Endothelial cell of umbilical vein (primary cell): ENCODE measurements around the gene AADAT. TPM values are rescaled to one million over a fixed set of nuclear protein-coding genes. Genes with fewer than 3 reads are reported as not detected.

ENCODE experiments used
- BruUV-seq: library from RNA; stranded (reverse); fragments of 400-500 nt; replicated peaks from 2 replicates; lab custom pipeline; 2021; lab: Mats Ljungman, UMichigan
- CTCF ChIA-PET: fragments of 300-600, 350-600 bp; sonication (Branson Sonifier 250); formaldehyde crosslinking; loops from one replicate; lab custom pipeline; 2021; ENCODE audit warnings: antibody characterized with exemption, inconsistent platforms; lab: Charles Lee
- POLR2A ChIA-PET: fragments of 300-600, 350-600 bp; sonication (Branson Sonifier 250); formaldehyde crosslinking; loops from one replicate; lab custom pipeline; 2021; ENCODE audit warnings: antibody characterized with exemption, inconsistent platforms; lab: Charles Lee
- DNase-seq: peaks from one replicate; pipeline ENCODE4 v3.0.0-alpha.2; 2011; ENCODE audit warnings: low read depth, low spot score
- FAIRE-seq: peaks from 2 replicates; lab custom pipeline; 2011; peaks lifted over from hg19 to GRCh38; lab: Jason Lieb, UNC
- H2AFZ ChIP-seq: 2 replicates; pipeline ENCODE4 v1.6.0; 2012; ENCODE audit warnings: low read depth, low read length, control low read depth, inconsistent platforms
- H3K27ac ChIP-seq: 2 replicates; pipeline ENCODE4 v1.5.1; 2011; ENCODE audit warnings: low read depth, mild to moderate bottlenecking, control low read depth, low read length, moderate library complexity; ENCODE audit not compliant: insufficient read depth
- H3K27me3 ChIP-seq, 2 experiments: 2 replicates each; pipeline versions ENCODE4 v1.6.0 to v1.6.1; 2011; ENCODE audit warnings: low read length in 2 of 2, mixed read lengths in 1 of 2; ENCODE audit not compliant: control insufficient read depth in 2 of 2, insufficient read depth in 2 of 2
- H3K36me3 ChIP-seq, 2 experiments: 2 replicates in 1 of 2; 3 replicates in 1 of 2; pipeline ENCODE4 v1.5.1; 2011; ENCODE audit warnings: low read length in 2 of 2, mild to moderate bottlenecking in 1 of 2, moderate library complexity in 1 of 2; ENCODE audit not compliant: control insufficient read depth in 2 of 2, insufficient read depth in 2 of 2; ENCODE audit errors: extremely low read depth in 1 of 2
- H3K4me1 ChIP-seq: 3 replicates; pipeline ENCODE4 v1.5.1; 2011; ENCODE audit warnings: mild to moderate bottlenecking, low read length; ENCODE audit not compliant: control insufficient read depth, insufficient read depth; ENCODE audit errors: extremely low read depth
- H3K4me2 ChIP-seq: 2 replicates; pipeline ENCODE4 v1.6.1; 2011; ENCODE audit warnings: low read length, control low read depth, mixed read lengths; ENCODE audit not compliant: insufficient read depth
- H3K4me3 ChIP-seq, 3 experiments: fragments of 200-600 bp in 1 of 3; sonication (generic), shearing (Covaris generic) in 1 of 3; replicated peaks in 1 of 3; 2 replicates each; pipeline ENCODE4 v1.5.1; 2011 to 2016; ENCODE audit warnings: control low read depth in 3 of 3, low read length in 3 of 3, mild to moderate bottlenecking in 2 of 3, inconsistent platforms in 1 of 3, low read depth in 1 of 3, moderate library complexity in 1 of 3; ENCODE audit not compliant: insufficient read depth in 1 of 3
- H3K79me2 ChIP-seq: 2 replicates; pipeline ENCODE4 v1.6.0; 2012; ENCODE audit warnings: low read length, inconsistent platforms; ENCODE audit not compliant: control insufficient read depth, insufficient read depth
- H3K9ac ChIP-seq: replicated peaks from 2 replicates; pipeline ENCODE3; 2011; ENCODE audit warnings: low read length, control low read depth; ENCODE audit not compliant: insufficient read depth; ENCODE audit errors: extremely low read depth
- H3K9me1 ChIP-seq: replicated peaks from 3 replicates; pipeline ENCODE4 v1.6.0; 2011; ENCODE audit warnings: mild to moderate bottlenecking, low read length; ENCODE audit not compliant: control insufficient read depth, insufficient read depth; ENCODE audit errors: extremely low read depth
- H3K9me3 ChIP-seq: replicated peaks from 2 replicates; pipeline ENCODE4 v1.5.1; 2012; ENCODE audit warnings: low read length, inconsistent platforms; ENCODE audit not compliant: control insufficient read depth, insufficient read depth
- H4K20me1 ChIP-seq: replicated peaks from 2 replicates; pipeline ENCODE3; 2011; ENCODE audit warnings: mild to moderate bottlenecking, low read length; ENCODE audit not compliant: control insufficient read depth, insufficient read depth; ENCODE audit errors: extremely low read depth
- EZH2 ChIP-seq: IDR thresholded peaks from 2 replicates; pipeline ENCODE4 v1.6.1; 2012; ENCODE audit warnings: borderline replicate concordance, low read depth, mild to moderate bottlenecking, moderate library complexity, low read length, inconsistent platforms; ENCODE audit not compliant: severe bottlenecking
- FOS ChIP-seq: IDR thresholded peaks from 2 replicates; pipeline ENCODE4 v1.6.1; 2011; ENCODE audit warnings: mild to moderate bottlenecking, low read length, moderate library complexity, borderline replicate concordance; ENCODE audit not compliant: insufficient read depth
- GATA2 ChIP-seq: IDR thresholded peaks from 2 replicates; pipeline ENCODE4 v1.7.0; 2011; ENCODE audit warnings: low read depth, mild to moderate bottlenecking, moderate library complexity, mixed read lengths, low read length; ENCODE audit not compliant: insufficient read length, insufficient read depth
- JUN ChIP-seq: IDR thresholded peaks from 2 replicates; pipeline ENCODE4 v1.6.1; 2011; ENCODE audit warnings: borderline replicate concordance, low read depth; ENCODE audit not compliant: insufficient read length, insufficient read depth
- MYC ChIP-seq: IDR thresholded peaks from one replicate; pipeline ENCODE4 v1.6.1; 2011; ENCODE audit warnings: mild to moderate bottlenecking, low read depth, low read length
- POLR2A ChIP-seq: IDR thresholded peaks from 2 replicates; pipeline ENCODE4 v1.6.1; 2012; ENCODE audit warnings: low read depth, mild to moderate bottlenecking, control low read depth, low read length
- POLR2AphosphoS5 ChIP-seq: IDR thresholded peaks from 2 replicates; pipeline ENCODE4 v1.6.1; 2012; ENCODE audit warnings: low read depth, mild to moderate bottlenecking, control low read depth, low read length, moderate library complexity; ENCODE audit not compliant: insufficient read depth
- dilution Hi-C: fragments of 300-500 bp; cut with MboI; formaldehyde crosslinking; loops from one replicate; pipeline ENCODE4 v1.15.0; 2019; ENCODE audit warnings: low sequenced_read_pairs; ENCODE audit not compliant: extremely low pct_ligation_motif_present
- intact Hi-C: fragments of 100-400 bp; cut with micrococcal nuclease; formaldehyde crosslinking; loops from one replicate; pipeline ENCODE4 v1.10.0; 2022
- polyA plus RNA-seq, 4 experiments: library from polyadenylated mRNA; depleted of rRNA in 3 of 4; stranded (reverse) in 3 of 4; unstranded in 1 of 4; fragments of >200 nt; gene quantifications; 2 replicates each; pipeline versions ENCODE4 v1.2.1 to v1.2.3, GENCODE V29; 2011 to 2012; ENCODE audit warnings: missing spikeins in 1 of 4
- total RNA-seq: library from RNA; stranded (reverse); gene quantifications from 2 replicates; pipeline ENCODE4 v1.2.3, GENCODE V29; 2021
- TF ChIP-seq, protein P1 (sequence below), 2 donors: IDR thresholded peaks; 1 replicate in 1 of 2; 2 replicates in 1 of 2; pipeline ENCODE4 v1.5.1; 2011; ENCODE audit warnings: low read length in 2 of 2, mild to moderate bottlenecking in 2 of 2, moderate library complexity in 2 of 2, control low read depth in 1 of 2, inconsistent platforms in 1 of 2, low read depth in 1 of 2; ENCODE audit not compliant: insufficient read depth in 1 of 2; ENCODE audit errors: extremely low read depth in 1 of 2
- TF ChIP-seq, protein P2 (sequence below): IDR thresholded peaks from 2 replicates; pipeline ENCODE4 v1.6.1; 2011; ENCODE audit not compliant: insufficient read depth, insufficient read length

AADAT gene
- total and polyA plus RNA-seq, 2 donors (not counting 3 experiments of a cell fraction or from before 2014, with no cell fraction given): 1.8 to 2.5 TPM

DNA sequence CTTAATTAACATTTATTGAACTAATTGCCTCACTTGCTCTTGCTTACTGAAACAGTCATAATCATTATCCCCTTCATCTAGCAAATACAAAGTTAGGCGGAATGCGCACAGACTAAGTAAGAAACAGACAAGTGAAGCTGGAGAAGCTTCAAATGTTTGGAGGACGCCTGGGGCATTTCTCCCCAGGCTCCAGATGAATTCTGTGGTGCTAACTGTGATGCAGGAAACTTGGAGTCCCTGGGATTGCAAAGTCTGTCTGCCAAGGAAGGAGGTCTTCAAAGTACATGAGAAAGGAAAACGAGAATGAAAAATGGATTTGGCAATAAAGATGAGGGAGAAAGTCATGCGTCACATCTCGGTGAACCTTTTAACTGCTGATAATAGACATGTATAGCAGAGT lies 40.0 kb downstream of the AADAT start:
- DNase-seq (no peak), FAIRE-seq (no peak)
- CTCF ChIA-PET: interaction anchor here (1.2 to 3.5 kb wide), 4 partner anchors 20 to 437 kb away, joined by 3 to 107 read pairs (median 32); partner anchors contain the start of gene NEK1
- Histone ChIP-seq H4K20me1 (no peaks in the 10 kb centered on the region), H2AFZ (no peak overlapping the region), H3K9me3 (no peaks in the 10 kb centered on the region), H3K9me1 (no peaks in the 10 kb centered on the region), H3K36me3 (no peaks in the 10 kb centered on the region), H3K79me2 (no peaks in the 10 kb centered on the region), H3K4me1 (no peaks in the 10 kb centered on the region), H3K4me2 (no peak overlapping the region), H3K4me3 (no peak overlapping the region), H3K27me3 (peaks cover 0 to 1% of the 10 kb centered on the region in 2 experiments), H3K27ac (no peak overlapping the region), H3K9ac (no peak overlapping the region)
- BruUV-seq: no TSS peak
- intact Hi-C loops: no loop called here
- no peak for TF ChIP-seq FOS
- no peak for TF ChIP-seq EZH2
- TF ChIP-seq POLR2AphosphoS5: no peak
- no peak for TF ChIP-seq JUN
- no peak for TF ChIP-seq GATA2
- TF ChIP-seq MYC: no peak
- TF ChIP-seq, protein P1, sequence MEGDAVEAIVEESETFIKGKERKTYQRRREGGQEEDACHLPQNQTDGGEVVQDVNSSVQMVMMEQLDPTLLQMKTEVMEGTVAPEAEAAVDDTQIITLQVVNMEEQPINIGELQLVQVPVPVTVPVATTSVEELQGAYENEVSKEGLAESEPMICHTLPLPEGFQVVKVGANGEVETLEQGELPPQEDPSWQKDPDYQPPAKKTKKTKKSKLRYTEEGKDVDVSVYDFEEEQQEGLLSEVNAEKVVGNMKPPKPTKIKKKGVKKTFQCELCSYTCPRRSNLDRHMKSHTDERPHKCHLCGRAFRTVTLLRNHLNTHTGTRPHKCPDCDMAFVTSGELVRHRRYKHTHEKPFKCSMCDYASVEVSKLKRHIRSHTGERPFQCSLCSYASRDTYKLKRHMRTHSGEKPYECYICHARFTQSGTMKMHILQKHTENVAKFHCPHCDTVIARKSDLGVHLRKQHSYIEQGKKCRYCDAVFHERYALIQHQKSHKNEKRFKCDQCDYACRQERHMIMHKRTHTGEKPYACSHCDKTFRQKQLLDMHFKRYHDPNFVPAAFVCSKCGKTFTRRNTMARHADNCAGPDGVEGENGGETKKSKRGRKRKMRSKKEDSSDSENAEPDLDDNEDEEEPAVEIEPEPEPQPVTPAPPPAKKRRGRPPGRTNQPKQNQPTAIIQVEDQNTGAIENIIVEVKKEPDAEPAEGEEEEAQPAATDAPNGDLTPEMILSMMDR (IDR thresholded peaks at IDR 0.05; ENCODE audit: extremely low read depth in 1 of 2, insufficient read depth in 1 of 2, low read depth in 1 of 2, low read length in 2 of 2): no peak
- TF ChIP-seq POLR2A: no peak
- TF ChIP-seq, protein P2, sequence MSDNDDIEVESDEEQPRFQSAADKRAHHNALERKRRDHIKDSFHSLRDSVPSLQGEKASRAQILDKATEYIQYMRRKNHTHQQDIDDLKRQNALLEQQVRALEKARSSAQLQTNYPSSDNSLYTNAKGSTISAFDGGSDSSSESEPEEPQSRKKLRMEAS: no peak
- POLR2A ChIA-PET: no interaction called here
- dilution Hi-C loops: no loop called here
